Erythroblast (primary cell): ENCODE data around the gene HMX1.

Experiments used
- DNase-seq, 2 experiments: peaks; one replicate each; lab custom pipeline; 2025; lab: John Stamatoyannopoulos, UW
- GATA1 ChIP-seq: IDR thresholded peaks from 2 replicates; pipeline ENCODE4 v1.6.1; 2011; ENCODE audit warnings: low read depth, mild to moderate bottlenecking, control low read depth, low read length, moderate library complexity
- POLR2A ChIP-seq: IDR thresholded peaks from 2 replicates; pipeline ENCODE4 v1.6.1; 2011; ENCODE audit warnings: mild to moderate bottlenecking, low read length

The HMX1 gene

DNA sequence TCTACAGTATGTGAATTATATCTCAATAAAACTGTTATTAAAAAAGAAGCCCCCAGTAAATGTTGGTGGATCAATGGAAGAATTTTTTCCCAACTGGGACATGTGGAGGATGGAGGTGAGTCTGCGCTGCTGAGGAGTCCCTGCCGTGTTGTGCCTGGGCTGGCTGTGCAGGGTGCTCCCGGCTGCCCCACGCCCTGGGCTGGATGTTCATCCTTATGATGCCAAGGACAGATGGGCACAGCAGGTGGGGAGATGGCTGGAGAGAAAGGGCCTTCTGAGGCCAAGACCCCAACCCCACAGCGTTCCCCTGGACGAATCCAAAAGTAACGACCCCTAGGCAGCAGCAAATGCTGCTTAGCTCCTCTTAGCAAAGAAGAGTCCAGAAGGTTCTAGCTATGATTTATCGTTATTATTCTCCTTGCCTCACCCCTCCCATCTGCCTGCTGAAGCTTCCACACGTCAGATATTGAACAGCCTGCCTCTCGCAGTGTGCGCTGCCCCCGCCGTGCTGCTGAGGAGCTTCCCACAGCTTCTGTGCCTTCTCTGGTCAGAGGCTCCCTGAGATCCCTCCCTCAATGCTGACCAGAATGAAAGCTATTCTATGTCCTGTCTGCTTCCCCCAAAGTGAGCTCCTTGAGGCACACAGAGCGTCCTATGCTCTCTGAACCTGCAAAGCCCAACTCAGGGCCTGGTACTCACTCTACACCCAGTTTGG is 26.5 kb downstream of the HMX1 start:
- no peak for DNase-seq
- TF ChIP-seq POLR2A, result no peak
- TF ChIP-seq GATA1, result no peak

DNA sequence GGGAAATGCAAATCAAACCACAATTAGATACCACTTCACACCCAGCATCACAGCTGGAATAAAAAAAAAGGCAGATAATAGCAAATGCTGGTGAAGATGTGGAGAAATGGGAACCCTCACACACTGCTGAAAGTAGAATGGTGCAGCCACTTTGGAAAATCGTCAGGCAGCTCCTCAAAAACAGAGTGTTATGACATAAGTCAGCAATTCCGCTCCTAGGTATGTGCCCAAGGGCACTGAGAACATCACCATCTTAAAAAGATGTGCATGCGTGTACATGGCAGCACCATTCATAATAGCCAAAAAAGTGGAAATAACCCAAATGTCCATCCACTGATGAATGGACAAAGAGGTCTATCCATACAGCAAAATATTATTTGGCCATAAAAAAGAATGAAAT is 28.0 kb downstream of the HMX1 start:
- DNase-seq, result no peak
- no peak for TF ChIP-seq GATA1
- no peak for TF ChIP-seq POLR2A

DNA sequence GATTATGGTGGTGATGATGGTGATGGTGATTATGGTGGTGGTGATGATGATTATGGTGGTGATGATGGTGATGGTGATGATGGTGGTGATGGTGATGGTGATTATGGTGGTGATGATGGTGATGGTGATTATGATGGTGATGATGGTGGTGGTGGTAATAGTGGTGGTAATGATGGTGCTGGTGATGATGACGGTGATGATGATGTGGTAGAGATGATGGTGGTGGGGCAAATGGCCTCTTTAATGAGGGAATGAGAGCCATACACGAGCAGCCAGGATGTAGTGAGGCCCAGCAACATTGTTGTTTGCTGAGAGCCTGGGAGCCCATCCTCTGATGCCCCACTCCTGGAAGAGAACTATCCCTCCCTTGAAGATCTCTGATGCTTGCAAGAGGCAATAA is 29.0 kb downstream of the HMX1 start:
- no peak for DNase-seq
- TF ChIP-seq GATA1 (no peak), POLR2A (no peak)

DNA sequence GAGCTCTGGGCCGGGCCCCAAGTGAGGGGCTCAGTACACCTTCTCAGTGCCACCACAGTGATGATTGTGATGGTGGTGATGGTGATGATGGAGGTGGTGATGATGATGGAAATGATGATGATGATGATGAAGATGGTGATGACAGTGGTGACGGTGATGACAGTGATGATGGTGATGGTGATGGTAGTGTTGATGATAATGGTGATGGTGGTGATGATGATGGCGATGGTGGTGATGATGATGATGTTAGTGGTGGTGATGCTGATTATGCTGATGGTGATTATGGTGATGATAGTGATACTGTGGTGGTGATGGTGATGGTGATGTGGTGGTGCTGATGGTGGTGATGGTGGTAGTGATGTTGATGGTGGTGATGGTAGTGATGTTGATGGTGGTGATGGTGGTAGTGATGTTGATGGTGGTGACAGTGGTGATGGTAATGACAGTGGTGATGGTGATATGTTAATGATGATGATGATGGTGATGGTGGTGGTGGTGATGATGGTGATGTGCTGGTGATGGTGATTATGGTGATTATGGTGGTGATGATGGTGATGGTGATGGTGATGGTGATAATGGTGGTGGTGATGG is 29.9 kb downstream of the HMX1 start:
- no peak for TF ChIP-seq GATA1
- TF ChIP-seq POLR2A, result no peak
- DNase-seq, result no peak

DNA sequence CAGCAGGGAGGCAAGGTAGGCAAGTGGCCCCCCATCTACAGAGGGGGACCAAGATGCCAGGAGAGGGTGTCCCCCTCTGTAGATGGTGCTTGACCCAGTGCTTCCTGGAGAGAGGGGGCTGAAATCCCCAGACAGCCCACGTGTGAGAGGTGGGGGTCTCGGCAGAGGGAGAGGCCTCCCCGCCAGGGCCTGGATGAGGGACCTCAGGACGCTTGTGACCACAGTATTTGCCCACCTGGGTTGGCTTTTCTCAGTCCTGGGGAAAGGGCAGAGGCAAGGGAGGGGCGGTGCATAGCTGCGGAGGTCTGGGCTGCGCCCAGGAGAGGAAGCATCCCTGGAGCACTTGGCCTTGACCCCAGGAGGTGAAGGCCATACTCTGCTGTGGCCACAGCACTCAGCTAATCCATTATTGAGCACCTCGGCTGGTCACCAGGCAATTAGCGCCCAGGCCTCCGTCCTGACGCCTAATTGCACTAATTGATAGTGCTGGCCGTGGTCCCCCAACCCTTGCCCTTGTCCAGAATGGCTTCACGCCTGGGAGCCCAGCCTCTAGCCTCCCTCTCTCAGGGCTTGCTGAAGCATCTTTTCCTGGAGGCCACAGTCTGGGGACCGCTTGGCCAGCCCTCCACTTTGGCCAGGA is 30.7 kb downstream of the HMX1 start:
- DNase-seq, result no peak
- TF ChIP-seq POLR2A, result no peak
- TF ChIP-seq GATA1, result no peak

DNA sequence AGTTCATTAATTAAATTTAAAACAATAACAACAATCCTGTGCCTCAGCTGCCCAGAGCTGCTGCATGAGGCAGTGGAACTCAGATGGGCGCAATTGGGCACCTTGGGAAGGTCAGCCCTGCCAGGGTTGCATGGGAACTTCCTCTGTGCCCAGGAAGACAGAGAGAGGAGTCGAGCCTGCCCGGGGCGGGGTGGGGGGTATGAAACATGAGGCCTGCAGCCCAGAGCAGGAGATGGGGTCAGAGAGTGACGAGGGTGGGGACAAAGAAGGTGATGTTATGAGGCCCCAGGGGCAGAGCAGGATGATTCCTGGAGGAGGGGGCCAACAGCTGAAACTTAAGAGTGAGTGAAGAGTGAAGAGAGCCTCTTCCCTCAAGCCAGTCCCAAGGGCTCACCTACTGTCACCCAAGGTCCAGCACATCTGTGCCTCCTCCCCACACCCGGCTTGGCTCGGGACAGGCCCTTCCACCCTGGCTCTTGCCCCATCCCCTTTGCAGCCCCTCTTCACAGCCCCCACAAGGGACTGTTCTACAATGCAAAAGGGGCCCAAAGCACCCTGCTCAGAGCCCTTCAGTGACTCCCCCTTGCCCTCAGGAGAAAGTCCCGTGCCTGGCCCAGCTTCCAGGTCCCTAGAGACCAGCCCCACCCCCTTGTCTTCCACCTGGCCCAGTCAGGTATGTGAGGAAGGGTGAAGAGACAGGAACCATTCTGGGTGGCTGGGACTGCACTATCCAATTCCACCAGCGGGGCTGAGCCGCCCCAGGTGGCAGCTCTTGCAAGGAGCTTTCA is 31.4 kb downstream of the HMX1 start:
- TF ChIP-seq GATA1, result no peak
- no peak for DNase-seq

DNA sequence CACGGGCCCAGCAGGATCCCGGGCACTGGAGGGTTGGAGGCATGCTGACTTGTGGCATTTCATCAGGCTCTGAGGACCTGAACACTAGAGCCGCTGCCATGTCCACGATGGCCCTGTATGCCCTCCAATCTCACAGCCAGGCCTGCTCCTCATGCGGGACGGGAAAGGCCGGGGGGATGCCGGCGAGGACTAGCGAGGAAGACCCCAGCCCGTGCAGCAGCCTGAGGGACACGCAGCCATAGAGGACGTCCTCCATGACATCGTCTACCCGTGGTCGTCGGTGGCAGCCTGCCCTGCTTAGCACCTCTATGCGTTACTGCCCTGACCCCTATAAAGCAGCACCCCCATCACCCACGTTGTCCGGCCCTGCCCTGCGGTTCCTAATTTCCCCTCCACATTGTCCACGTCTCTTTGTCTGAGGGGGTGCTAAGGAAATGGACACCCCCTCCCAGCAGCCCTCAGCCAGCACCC is 32.6 kb downstream of the HMX1 start:
- DNase-seq, result no peak
- no peak for TF ChIP-seq GATA1
- no peak for TF ChIP-seq POLR2A

DNA sequence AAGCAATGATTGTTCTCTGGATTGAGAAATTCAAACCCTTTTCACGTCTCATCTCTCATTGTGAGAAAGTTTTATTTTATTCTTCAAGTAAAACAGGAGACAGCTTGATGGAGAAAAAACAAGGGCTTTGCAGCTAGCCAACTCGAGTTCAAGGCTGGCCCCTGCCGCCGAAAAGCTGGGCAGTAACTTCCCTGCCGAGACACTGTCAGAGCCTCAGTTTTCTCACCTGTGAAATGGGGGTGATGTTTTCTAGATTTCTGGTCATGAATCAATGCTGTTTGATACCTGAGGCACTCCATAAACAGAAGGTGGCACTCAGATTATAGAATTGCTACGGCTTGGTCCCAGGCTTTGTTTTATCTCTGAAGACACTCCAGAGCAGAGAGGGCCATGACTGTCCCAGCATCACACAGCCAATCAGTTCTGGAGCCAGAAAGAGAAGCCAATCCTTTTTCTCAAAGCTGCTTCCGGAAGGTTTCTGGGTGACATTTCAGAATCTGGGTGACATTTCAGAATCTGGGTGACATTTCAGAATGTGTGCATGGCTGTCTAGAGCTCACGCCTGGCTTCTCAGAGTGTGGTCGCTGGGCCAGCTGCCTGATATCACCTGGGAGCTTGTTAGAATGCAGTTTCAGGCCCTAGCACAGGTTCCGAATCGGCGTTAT is 33.2 kb downstream of the HMX1 start:
- TF ChIP-seq POLR2A (no peak), GATA1 (no peak)
- DNase-seq, result no peak

DNA sequence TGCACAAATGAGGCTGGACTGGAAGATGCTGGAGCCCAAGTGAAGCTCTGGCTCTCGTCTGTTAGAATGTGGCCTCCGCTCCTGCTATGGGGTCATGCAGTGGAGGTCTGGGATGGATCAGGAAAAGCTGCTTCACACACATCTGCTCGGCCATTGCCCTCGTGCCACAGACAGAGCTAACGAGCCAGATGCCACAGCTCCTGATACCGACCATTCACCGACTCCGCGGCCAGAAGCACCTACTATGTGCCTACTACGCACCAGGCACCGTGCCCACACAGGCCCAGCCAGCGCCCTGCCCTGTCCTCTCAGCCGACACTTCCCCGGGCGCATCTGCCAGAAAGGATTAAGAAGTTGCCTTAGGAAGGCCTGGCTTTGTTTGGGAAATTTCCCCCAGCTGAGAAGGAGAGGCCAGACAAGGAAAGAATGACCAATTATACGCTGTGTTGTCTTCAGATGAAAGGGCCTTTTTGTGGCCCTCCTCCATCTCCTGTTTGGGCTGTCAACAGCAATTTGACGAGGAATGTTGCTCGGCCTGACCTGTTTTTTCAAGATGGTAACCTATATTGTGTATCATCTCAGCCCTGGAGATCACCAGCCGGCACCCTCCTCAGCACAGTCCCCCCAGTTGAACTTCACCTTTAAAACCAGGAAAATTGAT is 34.3 kb downstream of the HMX1 start:
- DNase-seq, result no peak
- TF ChIP-seq GATA1, result no peak
- TF ChIP-seq POLR2A, result no peak

DNA sequence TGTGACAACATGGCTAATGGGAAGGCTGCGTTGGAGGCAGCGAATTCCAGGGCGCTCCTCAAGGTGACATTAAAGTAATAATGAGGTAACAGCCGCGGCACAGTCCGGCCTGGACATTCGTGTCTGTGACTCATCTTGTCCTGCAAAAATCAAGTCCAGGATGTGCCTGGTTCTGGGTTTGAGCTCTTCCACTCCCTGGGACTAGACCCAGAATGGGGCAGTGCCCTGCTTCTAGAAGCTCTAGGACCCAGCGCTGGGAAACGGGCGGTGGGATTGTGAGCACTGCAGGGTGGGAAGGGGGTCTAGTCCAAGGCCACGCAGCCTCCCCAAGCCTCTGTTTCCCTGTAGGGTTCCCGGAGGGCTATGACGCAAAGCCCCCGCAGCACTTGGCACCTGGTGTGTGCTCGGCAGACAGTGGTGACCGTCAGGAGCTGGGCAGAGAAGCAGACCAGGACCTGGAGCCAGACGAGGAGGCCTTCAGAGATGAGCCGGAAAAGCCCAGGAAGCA is 34.9 kb downstream of the HMX1 start:
- DNase-seq, result no peak
- no peak for TF ChIP-seq GATA1
- no peak for TF ChIP-seq POLR2A

DNA sequence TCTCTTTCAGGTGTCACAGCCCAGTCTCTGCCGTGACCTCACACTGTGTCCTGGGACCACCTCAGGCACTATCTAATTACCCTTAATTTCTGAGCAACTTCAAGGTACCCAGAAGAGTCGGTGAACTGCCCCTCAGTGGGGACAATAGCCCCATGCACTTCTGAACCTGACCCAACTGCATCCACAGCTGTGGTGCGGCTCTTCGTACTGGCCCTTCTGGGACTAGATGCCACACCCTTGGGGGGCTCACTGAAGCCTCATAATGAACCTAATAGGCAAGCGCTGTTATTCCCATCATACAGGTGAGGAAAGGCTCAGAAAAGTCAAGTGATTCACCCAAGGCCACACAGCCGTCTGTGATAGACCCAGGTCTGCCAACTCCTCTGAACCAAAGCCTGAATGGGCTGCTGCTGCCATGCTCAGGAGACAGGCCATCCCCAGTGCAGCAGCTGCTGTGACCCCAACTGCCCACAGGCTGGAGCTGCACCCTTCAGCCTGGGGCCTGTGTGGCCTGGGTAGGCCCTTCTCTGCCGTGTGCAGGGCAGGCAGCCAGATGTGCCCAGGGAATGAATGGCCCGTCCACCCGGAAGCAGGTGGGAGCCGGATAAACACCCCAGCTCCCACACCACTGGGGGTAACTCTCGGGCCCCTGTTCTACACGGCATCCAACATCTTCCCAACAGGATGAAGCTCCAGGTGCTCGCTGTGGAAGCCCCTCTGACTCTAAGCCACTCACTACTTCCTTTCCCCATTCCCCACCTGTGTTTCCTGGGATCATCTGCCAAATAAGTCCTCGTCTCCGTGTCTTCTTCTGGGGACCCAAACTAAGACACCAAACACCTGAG is 35.9 kb downstream of the HMX1 start:
- TF ChIP-seq POLR2A, result no peak
- TF ChIP-seq GATA1, result no peak
- no peak for DNase-seq

DNA sequence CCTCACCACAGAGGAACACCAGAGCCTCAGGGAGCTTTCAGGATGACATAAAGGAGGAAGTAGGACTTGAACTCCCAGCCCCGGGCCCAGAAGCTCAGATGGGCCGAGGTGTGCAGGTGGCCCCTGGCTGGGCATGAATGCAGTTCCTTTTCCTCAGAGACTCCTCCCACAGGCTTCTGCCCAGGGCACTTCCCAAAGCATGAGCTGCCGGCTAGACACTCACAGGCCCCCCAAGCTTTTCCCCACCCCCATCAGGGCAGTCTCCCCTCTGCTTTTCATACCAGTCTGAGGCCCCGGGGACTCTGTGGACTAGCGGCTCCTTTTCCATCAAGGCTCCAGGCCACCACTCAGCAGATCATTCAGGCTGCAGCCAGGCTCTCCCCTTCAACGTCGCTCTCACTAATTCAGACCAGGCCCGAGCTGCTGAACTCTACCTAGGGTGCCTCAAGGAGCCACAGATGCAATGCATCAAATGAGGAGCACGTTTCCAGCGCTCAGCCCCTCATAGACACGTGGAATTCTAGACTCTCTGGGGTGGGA is 36.9 kb downstream of the HMX1 start:
- TF ChIP-seq POLR2A (no peak), GATA1 (no peak)
- DNase-seq, result no peak
